ENCODE data around the gene EFNB2.

EFNB2 gene

DNA sequence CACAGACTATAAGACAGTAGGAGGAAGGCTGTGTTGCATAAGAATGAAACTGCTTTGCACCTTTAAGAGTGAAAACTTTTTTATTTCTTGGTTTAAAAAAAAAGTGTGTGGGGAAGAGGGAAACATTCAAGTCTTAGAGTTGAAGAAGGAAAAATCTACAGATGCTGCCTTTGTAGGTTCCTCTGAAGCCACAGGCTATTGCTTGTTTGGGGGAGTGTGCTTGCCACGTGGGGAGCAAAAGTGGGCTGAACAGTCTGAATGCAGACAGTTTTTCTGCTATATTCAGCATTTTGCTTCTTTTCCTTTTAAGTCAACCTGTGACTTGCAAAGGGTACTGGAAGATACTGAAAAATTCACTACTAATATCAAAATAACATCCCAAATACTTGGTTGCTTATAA is 36.9 kb downstream of the EFNB2 start:
- DNase-seq, result no peak

- no peak for DNase-seq
Measured at GRCh38 chr13:106498158-106498557, 37.3 kb downstream of the EFNB2 start.

- DNase-seq, result no peak
Measured at GRCh38 chr13:106497079-106497478, 38.4 kb downstream of the EFNB2 start.

GRCh38 chr13:106496072-106496997 is 39.1 kb downstream of the EFNB2 start:
- DNase-seq, result no peak

- DNase-seq, result no peak
Measured at GRCh38 chr13:106494936-106495335, 40.5 kb downstream of the EFNB2 start.

DNA sequence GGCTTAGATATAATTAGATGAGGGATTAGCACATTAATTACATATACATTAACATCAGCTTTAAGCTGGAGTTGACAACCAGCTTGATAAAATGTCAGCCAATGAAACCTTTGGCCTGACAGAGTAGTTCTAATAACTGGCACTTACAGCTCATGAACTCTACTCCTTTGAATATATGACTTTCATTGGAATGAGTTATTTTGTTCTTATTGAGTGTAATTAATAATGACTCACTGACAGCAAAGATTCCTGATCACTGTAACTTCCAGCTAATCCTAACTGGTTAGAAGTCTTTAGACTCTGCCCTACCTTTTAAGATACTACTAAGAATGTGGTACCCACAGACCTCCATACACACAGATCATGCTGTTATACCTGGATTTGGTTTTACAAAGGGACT is 41.0 kb downstream of the EFNB2 start:
- no peak for DNase-seq

DNA sequence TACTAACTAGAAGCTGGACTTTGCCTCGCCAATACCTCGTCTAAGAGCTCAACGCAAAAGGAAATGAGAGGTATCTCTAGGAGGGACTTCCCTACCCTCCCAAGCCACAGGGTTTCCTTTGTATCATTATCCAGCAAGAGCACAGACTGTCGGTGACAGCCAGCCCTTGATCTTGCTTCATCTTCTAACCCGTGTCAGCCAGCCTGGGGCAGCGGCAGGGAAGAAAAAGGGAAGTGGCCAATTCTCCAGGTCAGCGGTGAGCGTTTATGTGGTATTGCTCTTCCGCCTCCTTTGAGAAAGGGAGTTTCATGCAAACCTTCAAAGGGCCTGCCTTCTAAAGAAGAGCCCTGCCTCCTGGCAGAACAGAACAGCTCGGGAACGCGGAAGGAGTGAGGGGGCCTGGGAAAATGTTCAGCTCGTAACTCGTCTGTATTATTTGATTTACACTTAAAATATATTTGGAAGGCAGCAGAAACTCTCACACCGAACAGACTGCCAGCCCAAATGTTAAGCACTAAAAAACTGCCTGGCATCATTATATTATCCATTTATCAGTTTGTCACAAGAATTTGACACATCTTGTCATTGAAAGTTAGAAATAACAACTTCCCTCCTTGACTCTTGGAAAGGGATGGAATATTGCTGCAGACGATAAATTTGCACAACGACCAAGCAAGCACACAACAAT is 41.8 kb downstream of the EFNB2 start:
- DNase-seq, result no peak

DNA sequence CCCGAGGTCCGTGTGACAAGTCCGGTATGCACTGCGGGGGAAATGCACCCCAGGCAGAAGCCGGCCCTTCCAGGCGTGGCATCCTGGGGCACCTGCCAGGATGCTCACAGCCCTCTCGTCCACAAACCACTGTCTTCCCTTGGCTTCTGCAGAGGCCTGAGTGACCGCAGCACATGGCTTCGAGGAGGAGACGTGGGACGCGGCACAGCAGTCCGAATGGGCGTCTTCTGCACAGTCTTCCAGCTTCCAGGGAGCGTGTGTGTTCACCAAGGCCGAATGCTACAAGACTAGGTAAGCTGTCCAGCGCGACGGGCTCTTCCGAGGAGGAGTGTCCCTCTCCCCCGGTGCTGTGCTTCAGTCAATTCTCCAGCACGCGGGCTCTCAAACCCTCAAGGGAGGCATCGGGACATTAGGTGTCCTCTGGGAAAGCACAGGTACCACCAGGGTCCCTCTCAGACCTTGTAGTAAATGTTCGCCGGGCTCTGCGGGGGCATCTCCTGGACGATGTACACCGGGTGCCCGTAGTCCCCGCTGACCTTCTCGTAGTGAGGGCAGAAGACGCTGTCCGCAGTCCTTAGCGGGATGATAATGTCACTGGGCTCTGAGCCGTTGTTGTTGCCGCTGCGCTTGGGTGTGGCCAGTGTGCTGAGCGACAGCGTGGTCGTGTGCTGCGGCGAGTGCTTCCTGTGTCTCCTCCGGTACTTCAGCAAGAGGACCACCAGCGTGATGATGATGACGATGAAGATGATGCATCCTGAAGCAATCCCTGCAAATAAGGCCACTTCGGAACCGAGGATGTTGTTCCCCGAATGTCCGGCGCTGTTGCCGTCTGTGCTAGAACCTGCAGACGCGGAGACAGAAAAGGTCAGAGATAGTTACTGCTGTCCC is 42.6 kb downstream of the EFNB2 start:
- no peak for DNase-seq

DNA sequence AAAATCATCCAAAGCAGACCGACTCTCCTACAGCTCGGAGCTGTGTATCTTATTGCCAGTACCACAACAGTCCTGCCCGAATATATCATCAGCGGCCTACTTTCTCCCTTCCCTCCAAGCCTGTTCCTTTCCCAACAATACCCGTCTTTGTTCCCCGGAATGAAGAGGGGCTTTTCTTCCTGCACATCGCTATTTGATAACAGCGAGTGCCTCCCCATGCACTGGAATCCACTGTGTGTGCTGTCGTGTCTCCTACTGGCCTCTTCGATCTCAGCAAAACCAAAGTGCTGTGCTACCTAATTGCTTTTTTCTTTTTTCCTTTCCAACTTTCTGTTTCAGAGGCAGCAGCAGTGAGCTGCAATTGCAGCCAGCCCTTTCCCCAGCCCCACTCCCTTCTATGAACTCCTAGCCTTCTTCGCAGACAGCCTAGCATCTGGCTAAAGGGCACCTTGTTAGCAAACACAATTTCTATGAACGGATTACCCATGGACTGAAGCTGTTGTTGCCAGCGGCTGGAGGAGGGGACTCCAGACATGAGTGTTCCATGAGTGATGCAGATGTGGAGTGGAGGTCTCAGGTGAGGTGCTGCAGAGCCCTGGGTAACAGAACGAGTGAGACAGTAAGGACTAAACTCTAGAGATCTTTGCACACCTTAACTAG is 43.4 kb downstream of the EFNB2 start:
- DNase-seq, result no peak

- no peak for DNase-seq
Measured at GRCh38 chr13:106491463-106491862, 44.0 kb downstream of the EFNB2 start.

- DNase-seq, result no peak
Measured at GRCh38 chr13:106490569-106491321, 44.7 kb downstream of the EFNB2 start.

- DNase-seq, result no peak
Measured at GRCh38 chr13:106489849-106490568, 45.5 kb downstream of the EFNB2 start.

GRCh38 chr13:106488686-106489085 is 46.8 kb downstream of the EFNB2 start:
- no peak for DNase-seq

DNA sequence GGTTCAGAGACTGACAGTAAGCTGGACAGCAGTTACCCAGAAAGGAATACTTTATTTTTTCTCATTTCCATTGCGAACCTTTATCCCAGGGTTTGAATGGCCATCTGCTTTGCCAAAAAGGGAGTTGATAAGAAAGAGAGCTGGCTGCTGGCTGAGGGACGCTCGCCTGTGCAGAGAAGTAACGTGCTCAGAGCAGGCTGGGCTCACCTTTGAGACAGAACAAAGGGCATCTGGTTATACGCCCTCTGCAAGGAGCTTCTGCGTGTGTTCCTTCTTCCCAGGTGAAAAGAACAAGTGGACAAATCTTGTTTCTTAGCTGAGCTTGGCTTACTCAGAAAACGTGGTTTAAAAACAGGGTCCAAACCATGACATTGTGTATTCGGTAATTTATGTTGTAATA is 47.4 kb downstream of the EFNB2 start:
- no peak for DNase-seq

DNA sequence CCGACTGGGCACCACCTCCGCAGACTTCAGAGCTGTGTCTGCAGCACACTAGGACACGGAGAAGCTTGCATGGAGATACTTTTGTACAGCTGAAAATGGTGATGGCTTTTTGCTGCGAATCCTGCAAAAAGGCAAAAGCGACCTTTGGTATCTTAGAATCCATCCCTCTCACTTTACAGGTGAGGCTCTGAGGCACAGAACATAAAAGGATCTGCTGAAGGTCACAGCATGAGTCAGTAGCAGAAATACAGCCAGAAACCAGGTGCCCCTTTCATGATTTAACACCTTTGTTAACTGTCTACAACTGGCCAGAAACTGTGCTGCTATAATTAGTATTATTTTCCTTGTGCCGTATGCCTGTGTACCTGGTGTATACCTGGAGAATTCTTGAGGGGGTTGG is 48.3 kb downstream of the EFNB2 start:
- DNase-seq, result no peak

DNA sequence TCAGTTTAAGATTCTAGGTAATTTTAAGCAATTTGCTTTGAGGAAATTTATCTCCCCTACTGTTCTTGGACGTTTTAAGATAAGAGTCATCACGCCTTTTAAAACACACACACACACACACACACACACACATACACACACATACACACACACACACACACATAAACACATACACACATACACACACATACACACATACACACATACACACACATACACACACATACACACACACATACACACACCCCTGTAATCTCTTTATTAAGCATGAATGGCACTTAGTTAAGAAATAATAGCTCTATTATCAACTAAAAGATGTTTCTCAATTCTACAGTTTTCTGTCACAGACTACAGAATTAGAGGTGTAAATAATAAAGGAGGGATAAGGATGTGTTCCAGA is 49.2 kb downstream of the EFNB2 start:
- DNase-seq, result no peak

- no peak for DNase-seq
Measured at GRCh38 chr13:106484537-106485193, 50.8 kb downstream of the EFNB2 start.

DNA sequence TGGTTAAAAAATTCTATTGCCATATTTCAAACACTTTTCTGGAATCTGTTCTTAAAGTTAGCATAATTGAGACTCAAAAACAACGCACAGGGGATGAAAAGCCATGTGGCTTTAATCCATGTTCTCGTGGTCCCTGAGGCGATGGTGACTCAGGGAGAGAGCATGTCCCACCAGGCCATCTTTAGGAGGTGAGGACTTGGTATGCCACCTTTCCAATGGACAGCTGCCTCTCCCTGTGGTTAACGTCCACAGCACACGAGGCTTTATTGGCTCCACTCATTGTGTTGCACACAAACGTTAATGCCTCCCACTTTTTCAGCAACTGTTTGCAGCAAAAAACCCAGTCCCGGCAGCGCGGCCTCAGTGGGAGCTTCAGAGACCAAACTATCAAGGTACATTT is 51.4 kb downstream of the EFNB2 start:
- no peak for DNase-seq

- no peak for DNase-seq
Measured at GRCh38 chr13:106481919-106482318, 53.5 kb downstream of the EFNB2 start.

DNA sequence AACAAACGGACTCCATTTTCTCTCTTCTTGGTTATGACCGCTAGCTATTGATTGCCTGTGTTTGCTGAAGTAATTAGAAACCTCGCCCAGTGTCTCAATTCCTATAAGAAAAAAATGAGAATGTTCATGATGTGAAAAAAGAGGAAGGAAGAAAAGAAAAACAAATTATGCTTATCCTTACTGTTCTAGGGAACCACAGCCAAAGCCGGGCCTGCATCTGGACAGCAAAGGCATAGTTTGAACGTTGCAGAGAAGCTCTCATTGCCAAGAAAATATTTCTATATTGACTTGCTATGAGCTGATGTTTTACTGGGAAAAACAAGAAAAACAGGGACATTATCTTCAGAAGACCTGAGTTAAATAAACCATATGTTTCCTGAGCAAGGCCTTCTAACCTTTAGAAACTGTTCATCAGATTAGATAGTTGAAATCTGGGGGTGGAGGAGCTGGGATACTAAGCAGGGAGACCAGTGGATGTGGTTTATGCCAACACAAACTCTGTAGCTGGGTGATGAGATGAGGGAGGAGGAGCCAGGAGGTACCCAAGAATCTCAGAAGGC is 55.0 kb downstream of the EFNB2 start:
- DNase-seq, result no peak
